ENCODE results near the gene ZBTB43. TPM values are rescaled to one million over a fixed set of nuclear protein-coding genes. Genes with fewer than 3 reads are reported as not detected.

Gene ZBTB43
- total RNA-seq, 1 donor, result 18.1 TPM

- Histone ChIP-seq H3K36me3 (ENCODE audit: insufficient read depth, low read length) (peaks cover 23% of the 10 kb centered on the region), H3K27me3 (ENCODE audit: insufficient read depth, low read length) (no peaks in the 10 kb centered on the region), H3K4me3 (ENCODE audit: insufficient read depth, low read length) (no peak overlapping the region), H3K79me2 (ENCODE audit: insufficient read depth, low read length) (peaks cover 52% of the 10 kb centered on the region), H4K20me1 (ENCODE audit: insufficient read depth, low read length) (peaks cover 18% of the 10 kb centered on the region), H2AFZ (ENCODE audit: low read length) (no peak overlapping the region), H3K4me2 (ENCODE audit: insufficient read depth, low read length) (no peak overlapping the region), H3K27ac (ENCODE audit: low read depth, low read length) (no peak overlapping the region), H3K4me1 (ENCODE audit: insufficient read depth, low read length) (no peaks in the 10 kb centered on the region), H3K9me3 (ENCODE audit: low read depth, low read length) (no peaks in the 10 kb centered on the region)
- DNase-seq (ENCODE audit: insufficient read length, low spot score, missing footprints), result no peak
- TF ChIP-seq CTCF (IDR thresholded peaks at IDR 0.05; ENCODE audit: extremely low read depth, low read depth, low read length), result no peak
Measured at GRCh38 chr9:126876531-126876930, 71.7 kb downstream of the ZBTB43 start.

GRCh38 chr9:126877418-126877817 lies 72.6 kb downstream of the ZBTB43 start:
- Histone ChIP-seq H4K20me1 (ENCODE audit: insufficient read depth, low read length) (peaks cover 18% of the 10 kb centered on the region), H3K79me2 (ENCODE audit: insufficient read depth, low read length) (peaks cover 55% of the 10 kb centered on the region), H3K4me2 (ENCODE audit: insufficient read depth, low read length) (no peak overlapping the region), H3K9me3 (ENCODE audit: low read depth, low read length) (no peaks in the 10 kb centered on the region), H3K4me1 (ENCODE audit: insufficient read depth, low read length) (no peaks in the 10 kb centered on the region), H3K4me3 (ENCODE audit: insufficient read depth, low read length) (no peak overlapping the region), H3K36me3 (ENCODE audit: insufficient read depth, low read length) (peaks cover 26% of the 10 kb centered on the region), H3K27ac (ENCODE audit: low read depth, low read length) (no peak overlapping the region), H3K27me3 (ENCODE audit: insufficient read depth, low read length) (no peaks in the 10 kb centered on the region), H2AFZ (ENCODE audit: low read length) (no peak overlapping the region)
- no peak for DNase-seq (ENCODE audit: insufficient read length, low spot score, missing footprints)
- no peak for TF ChIP-seq CTCF (IDR thresholded peaks at IDR 0.05; ENCODE audit: extremely low read depth, low read depth, low read length)

- Histone ChIP-seq H3K9me3 (ENCODE audit: low read depth, low read length) (no peaks in the 10 kb centered on the region), H3K36me3 (ENCODE audit: insufficient read depth, low read length) (peaks cover 29% of the 10 kb centered on the region), H3K27me3 (ENCODE audit: insufficient read depth, low read length) (no peaks in the 10 kb centered on the region), H4K20me1 (ENCODE audit: insufficient read depth, low read length) (peaks cover 26% of the 10 kb centered on the region), H3K27ac (ENCODE audit: low read depth, low read length) (no peak overlapping the region), H3K79me2 (ENCODE audit: insufficient read depth, low read length) (peaks cover 58% of the 10 kb centered on the region), H3K4me1 (ENCODE audit: insufficient read depth, low read length) (no peaks in the 10 kb centered on the region), H3K4me2 (ENCODE audit: insufficient read depth, low read length) (no peak overlapping the region), H2AFZ (ENCODE audit: low read length) (no peak overlapping the region), H3K4me3 (ENCODE audit: insufficient read depth, low read length) (no peak overlapping the region)
- DNase-seq (ENCODE audit: insufficient read length, low spot score, missing footprints), result no peak
- TF ChIP-seq CTCF (IDR thresholded peaks at IDR 0.05; ENCODE audit: extremely low read depth, low read depth, low read length), result no peak
Measured at GRCh38 chr9:126879288-126879687, 74.4 kb downstream of the ZBTB43 start.

GRCh38 chr9:126880226-126880946 lies 75.5 kb downstream of the ZBTB43 start:
- no peaks in the 10 kb centered on the region for H3K4me1 ChIP-seq (ENCODE audit: insufficient read depth, low read length)
- H3K27me3 ChIP-seq (ENCODE audit: insufficient read depth, low read length), result no peaks in the 10 kb centered on the region
- H3K4me3 ChIP-seq (ENCODE audit: insufficient read depth, low read length), result no peak overlapping the region
- H3K79me2 ChIP-seq (ENCODE audit: insufficient read depth, low read length), result peaks cover 58% of the 10 kb centered on the region
- H3K27ac ChIP-seq (ENCODE audit: low read depth, low read length), result no peak overlapping the region
- H2AFZ ChIP-seq (ENCODE audit: low read length), result no peak overlapping the region
- H3K9me3 ChIP-seq (ENCODE audit: low read depth, low read length), result no peaks in the 10 kb centered on the region
- H4K20me1 ChIP-seq (ENCODE audit: insufficient read depth, low read length), result peaks cover 20% of the 10 kb centered on the region
- TF ChIP-seq CTCF (IDR thresholded peaks at IDR 0.05; ENCODE audit: extremely low read depth, low read depth, low read length), result no peak
- peaks cover 29% of the 10 kb centered on the region for H3K36me3 ChIP-seq (ENCODE audit: insufficient read depth, low read length)
- no peak overlapping the region for H3K4me2 ChIP-seq (ENCODE audit: insufficient read depth, low read length)
- DNase-seq (ENCODE audit: insufficient read length, low spot score, missing footprints), result no peak

Measured in osteoblast (primary cell).